ENCODE results near the gene RIPOR3. TPM values are rescaled to one million over a fixed set of nuclear protein-coding genes. Genes with fewer than 3 reads are reported as not detected.
"Not testable (repeated sequence)": the region's sequence is repeated elsewhere in the genome, so short reads cannot be mapped to it uniquely, and the experiment has no call there.

The RIPOR3 gene
- total RNA-seq, 1 donor from 2014 or later, result 1.2 TPM

GRCh38 chr20:50679753-50680104 lies 11.6 kb downstream of the RIPOR3 start:
- ATAC-seq, result no peak

- peak; percentile 36 for ATAC-seq
Measured at GRCh38 chr20:50678169-50678898, 13.0 kb downstream of the RIPOR3 start.

DNA sequence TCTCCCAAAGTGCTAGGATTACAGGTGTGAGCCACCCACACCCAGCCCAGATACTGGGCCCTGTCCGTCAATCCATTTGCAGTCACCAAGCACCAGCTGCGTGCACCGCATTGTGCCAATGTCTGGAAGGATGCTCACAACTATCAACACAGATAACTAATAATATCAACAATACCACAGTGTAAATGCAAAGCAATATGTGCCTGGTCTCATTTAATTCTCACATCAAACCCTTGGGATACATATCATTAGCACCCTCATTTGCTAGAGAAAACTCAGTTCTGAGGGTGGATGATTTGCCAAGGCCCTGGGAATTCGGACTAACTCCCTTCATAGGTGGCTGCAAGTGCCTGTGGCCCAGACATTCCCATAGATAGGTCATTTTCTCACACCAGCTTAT lies 14.5 kb downstream of the RIPOR3 start:
- ATAC-seq, result no peak

GRCh38 chr20:50676377-50676731 lies 15.0 kb downstream of the RIPOR3 start:
- ATAC-seq, result not testable (repeated sequence)

GRCh38 chr20:50675671-50676376 lies 15.5 kb downstream of the RIPOR3 start:
- no peak for ATAC-seq

DNA sequence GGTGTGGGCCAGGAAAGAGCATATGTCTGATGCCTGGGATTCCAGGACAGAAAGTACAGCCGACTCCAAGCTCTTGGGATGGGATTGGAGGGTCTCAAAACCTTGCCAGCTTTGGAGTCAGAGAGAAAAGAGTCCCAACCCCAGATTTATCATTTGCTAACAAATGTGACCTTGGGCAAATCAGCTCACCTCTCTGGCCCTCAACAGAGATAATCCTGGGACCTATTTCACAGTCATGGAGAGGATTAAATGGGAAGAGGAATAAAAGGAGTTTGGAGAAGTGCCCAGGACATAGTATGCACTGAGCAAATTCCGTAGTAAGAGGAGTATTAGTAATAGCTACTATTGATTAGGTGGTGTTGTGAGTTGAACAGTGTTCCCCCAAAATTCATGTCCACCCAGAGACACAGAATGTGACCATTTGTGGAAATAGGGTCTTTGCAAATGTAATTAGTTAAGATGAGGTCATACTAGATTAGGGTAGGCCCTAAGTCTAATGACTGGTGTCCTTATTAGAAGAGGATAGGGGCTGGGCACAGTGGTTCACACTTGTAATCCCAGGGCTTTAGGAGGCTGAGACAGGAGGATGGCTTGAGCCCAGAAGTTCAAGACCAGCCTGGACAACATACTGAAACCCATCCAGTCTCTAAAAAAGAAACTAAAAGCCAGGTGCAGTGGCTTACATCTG lies 17.1 kb downstream of the RIPOR3 start:
- no peak for ATAC-seq

GRCh38 chr20:50673466-50674137 lies 17.7 kb downstream of the RIPOR3 start:
- no peak for ATAC-seq

GRCh38 chr20:50673146-50673465 lies 18.2 kb downstream of the RIPOR3 start:
- no peak for ATAC-seq

GRCh38 chr20:50672400-50673145 lies 18.8 kb downstream of the RIPOR3 start:
- ATAC-seq, result no peak

GRCh38 chr20:50671626-50672025 lies 19.7 kb downstream of the RIPOR3 start:
- ATAC-seq, result no peak

- ATAC-seq, result not testable (repeated sequence)
Measured at GRCh38 chr20:50671010-50671409, 20.3 kb downstream of the RIPOR3 start.

- ATAC-seq, result peak; percentile 96
Measured at GRCh38 chr20:50670126-50670862, 21.0 kb downstream of the RIPOR3 start.

GRCh38 chr20:50668798-50669197 lies 22.5 kb downstream of the RIPOR3 start:
- ATAC-seq, result no peak

DNA sequence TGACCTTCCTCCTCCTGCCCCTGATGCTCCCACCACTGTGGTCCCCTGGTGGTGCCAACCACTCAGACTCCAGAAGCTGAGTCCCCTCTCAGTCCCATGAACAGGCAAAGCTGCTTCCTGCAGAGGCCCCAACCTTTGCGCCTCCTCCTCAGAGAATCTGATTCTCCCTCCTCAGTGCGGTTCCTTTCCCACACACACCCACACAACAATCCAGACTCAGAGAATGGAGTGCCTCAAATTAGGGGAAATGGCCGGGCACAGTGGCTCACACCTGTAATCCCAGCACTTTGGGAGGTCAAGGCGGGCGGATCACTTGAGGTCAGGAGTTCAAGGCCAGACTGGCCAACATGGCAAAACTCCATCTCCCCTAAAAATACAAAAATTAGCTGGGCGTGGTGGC lies 23.0 kb downstream of the RIPOR3 start:
- no peak for ATAC-seq

DNA sequence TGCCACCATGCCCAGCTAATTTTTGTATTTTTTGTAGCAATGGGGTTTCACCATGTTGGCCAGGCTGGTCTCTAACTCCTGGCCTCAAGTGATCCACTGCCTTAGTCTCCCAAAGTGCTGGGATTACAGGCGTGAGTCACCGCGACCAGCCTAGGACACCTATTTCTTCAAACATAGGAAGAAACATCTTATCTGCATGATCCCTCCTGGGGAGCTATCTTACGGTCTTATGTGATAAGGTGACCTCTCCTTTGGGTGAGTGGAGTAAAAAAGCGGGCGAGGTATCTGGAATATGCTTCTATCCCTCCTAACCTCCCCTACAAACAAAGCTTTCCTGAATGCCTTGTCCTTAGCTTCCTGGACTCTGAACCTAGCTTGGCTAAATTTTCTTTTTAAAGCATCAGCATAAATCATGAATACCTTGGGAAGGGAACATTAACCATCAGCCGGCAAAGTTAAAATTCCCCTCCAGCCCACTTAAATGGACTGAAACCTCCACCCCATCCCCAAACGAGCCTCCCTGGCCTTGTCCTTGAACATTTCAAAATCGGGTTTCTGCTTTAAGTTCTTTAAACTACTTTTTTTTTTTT lies 24.5 kb downstream of the RIPOR3 start:
- no peak for ATAC-seq

DNA sequence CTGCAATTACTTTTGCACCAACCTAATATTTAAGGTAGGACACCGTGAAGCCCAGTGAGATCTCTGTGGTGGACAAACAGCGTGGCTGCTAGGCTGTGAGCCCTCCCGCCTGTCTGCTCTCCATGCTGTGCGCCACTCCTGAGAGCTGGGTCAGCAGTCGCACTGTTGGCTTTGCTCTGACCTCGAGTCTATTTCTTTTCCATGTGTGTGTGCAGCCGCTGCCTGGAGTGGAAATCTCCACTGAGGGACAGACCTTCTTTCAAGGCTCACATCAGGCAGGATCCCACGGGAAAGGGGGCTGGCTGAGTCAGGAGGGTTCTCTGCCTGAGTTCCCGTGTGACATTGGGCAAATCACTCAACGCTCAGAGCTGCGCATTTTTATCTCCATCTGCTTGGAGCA lies 27.1 kb downstream of the RIPOR3 start:
- ATAC-seq, result no peak

DNA sequence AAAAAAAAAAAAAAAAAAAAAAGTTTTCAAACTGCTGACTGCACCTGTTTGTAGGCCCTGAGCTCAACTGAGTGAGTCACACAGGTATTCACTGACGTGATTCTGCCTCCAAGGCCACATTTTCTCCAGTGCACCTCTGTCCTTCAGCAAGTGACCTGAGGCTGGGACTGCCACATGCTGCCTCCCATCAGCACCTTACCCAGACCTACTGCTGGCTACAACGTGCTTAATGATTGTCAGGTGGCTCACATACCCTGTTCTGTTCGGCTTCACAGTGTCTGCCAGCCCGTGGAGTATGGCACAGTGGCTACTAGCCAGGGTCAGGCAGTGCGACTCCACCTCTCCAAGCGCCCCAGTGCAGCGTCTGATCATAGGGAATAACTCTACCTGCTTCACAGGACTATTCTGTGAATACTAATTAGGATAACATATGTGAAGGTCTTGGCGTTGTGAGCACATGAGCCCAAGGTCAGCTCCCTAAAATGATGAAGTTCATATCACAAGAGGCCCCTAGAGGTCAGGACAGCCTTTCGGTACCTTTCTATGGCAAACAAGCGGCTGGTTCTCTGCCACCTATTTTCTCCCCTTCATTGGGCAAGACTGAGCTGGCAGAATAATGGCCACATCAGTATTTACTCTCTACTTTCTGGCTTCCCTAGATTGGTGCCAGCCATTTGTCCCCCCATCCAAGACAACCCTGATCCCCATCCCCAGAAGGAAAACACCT lies 28.1 kb downstream of the RIPOR3 start:
- ATAC-seq, result peak; percentile 76

DNA sequence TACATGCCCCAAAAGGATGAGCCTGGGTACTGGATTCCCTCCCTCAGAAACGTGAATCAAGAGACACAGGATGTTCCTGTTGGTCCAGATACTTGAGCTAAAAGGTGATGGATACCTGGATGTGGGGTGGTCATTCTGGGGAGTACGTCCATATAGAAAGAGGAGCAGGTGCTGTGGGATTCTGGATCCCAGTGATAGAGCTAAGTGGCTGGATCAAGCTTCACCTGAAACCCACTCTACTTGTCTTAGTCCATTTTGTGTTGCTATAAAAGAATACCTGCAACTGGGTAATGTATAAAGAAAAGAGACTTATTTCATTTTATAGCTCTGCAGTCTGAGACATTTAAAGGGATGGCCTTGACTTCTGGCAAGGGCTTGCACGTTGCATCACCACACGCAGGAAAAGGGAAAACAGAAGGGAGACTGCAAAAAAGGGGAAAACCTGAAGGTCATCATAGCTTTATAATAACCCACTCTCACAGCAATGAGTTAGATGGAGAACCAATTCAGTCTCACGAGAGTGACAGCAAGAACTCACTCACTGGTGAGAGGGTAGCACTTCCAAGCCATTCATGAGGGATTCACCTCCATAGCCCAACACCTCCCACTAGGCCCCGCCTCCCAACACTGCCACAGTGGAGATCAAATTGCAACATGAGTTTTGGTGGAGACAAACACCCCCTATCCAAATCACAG lies 31.2 kb downstream of the RIPOR3 start:
- ATAC-seq, result no peak

- ATAC-seq, result peak; percentile 19
Measured at GRCh38 chr20:50658804-50659380, 32.5 kb downstream of the RIPOR3 start.
